ENCODE data around the gene LYSMD1. TPM values are rescaled to one million over a fixed set of nuclear protein-coding genes. Genes with fewer than 3 reads are reported as not detected.

LYSMD1 gene
- total RNA-seq (2022; extraction: Qiagen RNA extraction) = 5.1 to 7.5 TPM (median 6.3 TPM) in 5 replicates

GRCh38 chr1:151165738-151166504 is at the start of gene LYSMD1, which contains the start of gene SCNM1:
LYSMD1 (minus strand) TSS chr1:151165902; CDS start chr1:151165258, 644 bp downstream.
SCNM1 (plus strand) TSS chr1:151166144; CDS start chr1:151166153, 9 bp downstream.

GRCh38 chr1:151198254-151199127 is 32.8 kb upstream of the LYSMD1 start, which contains the start of gene PIP5K1A:
PIP5K1A (plus strand) TSS chr1:151198552; CDS start chr1:151198997, 445 bp downstream.

DNA sequence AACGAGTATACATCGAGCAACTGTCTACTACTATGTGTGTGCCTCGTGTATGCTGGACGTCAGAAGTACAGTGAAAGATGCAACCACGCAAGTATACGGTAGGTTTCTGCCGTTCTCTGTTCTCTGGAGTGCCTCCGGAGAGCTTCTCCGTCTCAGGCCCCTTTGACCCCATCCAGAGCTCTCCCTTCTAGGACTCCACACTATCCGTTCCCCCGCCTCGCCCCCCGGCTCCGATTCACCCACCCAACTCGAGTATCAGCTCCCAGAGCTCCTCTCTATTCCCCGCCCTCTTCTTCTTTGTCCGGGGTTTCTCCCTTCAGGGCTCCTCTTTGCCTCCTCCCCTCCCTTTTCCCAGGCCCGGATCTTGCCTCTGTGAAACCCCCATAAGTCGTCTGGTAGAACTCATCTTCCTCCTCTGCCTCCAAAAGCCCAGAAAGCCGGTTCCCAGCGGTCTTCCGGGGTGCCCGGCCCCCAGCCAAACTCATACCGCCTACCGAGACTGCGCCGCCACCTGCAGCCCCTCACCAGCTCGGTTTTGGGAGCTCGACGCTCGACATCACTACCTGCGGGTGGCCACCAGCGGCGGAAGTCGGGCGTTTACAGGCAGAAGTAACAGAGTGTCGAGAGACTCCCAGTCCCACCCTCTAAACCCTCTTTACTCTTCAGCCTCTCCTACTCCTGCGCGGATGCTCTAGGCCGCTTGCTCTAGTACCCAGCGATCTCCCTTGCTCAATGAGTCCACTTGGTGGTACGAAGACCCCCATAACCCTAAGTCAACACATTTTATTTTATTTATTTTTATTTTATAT is 24.1 kb upstream of the LYSMD1 start, which contains the start of gene VPS72:
TSS of gene VPS72 (minus strand) at position 561 of the 809 bp plus-strand sequence. CDS start at position 485, 76 bp downstream.

DNA sequence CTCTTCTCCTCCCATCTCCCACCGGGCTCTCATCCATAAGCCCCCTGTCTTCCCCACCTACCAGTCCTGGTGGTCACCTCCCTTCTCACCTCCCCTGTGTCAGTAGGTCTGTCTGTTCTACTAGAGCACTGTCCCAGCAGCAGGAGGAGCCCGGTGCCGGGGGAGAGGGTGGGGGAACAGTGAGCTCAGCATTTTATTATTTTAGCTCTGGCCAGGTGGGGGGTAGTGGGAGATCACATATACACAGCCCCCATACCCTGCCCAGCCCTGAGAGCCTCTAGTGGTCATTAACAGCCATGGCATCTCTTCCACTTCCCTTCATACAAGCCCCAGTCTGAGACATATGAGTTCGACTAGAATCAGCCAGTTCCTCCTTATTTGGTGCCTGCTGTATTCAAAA is 10.2 kb upstream of the LYSMD1 start, which contains the start of gene TMOD4:
TSS of gene TMOD4 (minus strand) at position 119 of the 400 bp plus-strand sequence. CDS start 1,106 bp downstream, outside the sequence.

DNA sequence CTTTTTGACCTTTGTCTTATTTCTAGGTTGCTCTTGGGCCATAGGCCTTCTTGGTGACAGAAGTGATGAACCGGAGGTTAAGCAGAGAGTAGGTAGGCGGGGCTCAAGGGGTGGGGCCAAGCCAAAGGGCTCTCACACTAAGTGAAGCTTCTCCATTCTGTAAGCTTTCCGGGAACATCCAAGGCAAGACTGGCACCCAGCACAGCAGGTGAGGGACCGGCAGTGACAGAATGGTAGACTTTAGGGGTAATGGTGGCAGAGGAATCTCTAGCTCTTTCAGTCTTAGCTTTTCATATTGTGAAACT is 9.2 kb downstream of the LYSMD1 start, which contains the start of gene TNFAIP8L2:
TSS of gene TNFAIP8L2 (plus strand) at position 135 of the 305 bp plus-strand sequence. CDS start 2,049 bp downstream, outside the sequence.

GRCh38 chr1:151146412-151147131 is 19.1 kb downstream of the LYSMD1 start, which contains the start of gene SEMA6C:
SEMA6C (minus strand) TSS chr1:151146631; CDS start chr1:151142621, 4,010 bp downstream.

Other genes with a start within 250 kb of the LYSMD1 start
- gene SETDB1, start 239.5 kb downstream of the LYSMD1 start, total RNA-seq (2022; extraction: Qiagen RNA extraction) = 21.2 to 26.1 TPM (median 23.9 TPM) in 5 replicates
- 239 to 262 TPM (median 246 TPM) in 5 replicates for gene CERS2, start 191.1 kb downstream of the LYSMD1 start, total RNA-seq (2022; extraction: Qiagen RNA extraction)
- 0.51 to 1.2 TPM (median 0.92 TPM) in 5 replicates for gene ANXA9, start 183.6 kb downstream of the LYSMD1 start, total RNA-seq (2022; extraction: Qiagen RNA extraction)
- gene MINDY1, start 159.0 kb downstream of the LYSMD1 start, total RNA-seq (2022; extraction: Qiagen RNA extraction) = 2.1 to 3.7 TPM (median 2.8 TPM) in 5 replicates
- 11.3 to 15.4 TPM (median 15.0 TPM) in 5 replicates for gene PRUNE1, start 157.5 kb downstream of the LYSMD1 start, total RNA-seq (2022; extraction: Qiagen RNA extraction)
- gene BNIPL, start 129.3 kb downstream of the LYSMD1 start, total RNA-seq (2022; extraction: Qiagen RNA extraction) = 0.06 to 0.30 TPM (median 0.15 TPM) in 5 replicates
- gene C1orf56, start 118.2 kb downstream of the LYSMD1 start, total RNA-seq (2022; extraction: Qiagen RNA extraction) = 5.7 to 8.6 TPM (median 6.6 TPM) in 5 replicates
- gene CDC42SE1, start 106.3 kb downstream of the LYSMD1 start, total RNA-seq (2022; extraction: Qiagen RNA extraction) = 76.7 to 92.0 TPM (median 80.0 TPM) in 5 replicates
- 13.2 to 16.7 TPM (median 16.1 TPM) in 5 replicates for gene MLLT11, start 105.5 kb downstream of the LYSMD1 start, total RNA-seq (2022; extraction: Qiagen RNA extraction)
- gene GABPB2, start 95.1 kb downstream of the LYSMD1 start, total RNA-seq (2022; extraction: Qiagen RNA extraction) = 2.4 to 3.1 TPM (median 2.9 TPM) in 5 replicates
- gene SEMA6C, start 19.3 kb downstream of the LYSMD1 start, total RNA-seq (2022; extraction: Qiagen RNA extraction) = 1.5 to 2.6 TPM (median 1.7 TPM) in 5 replicates
- not detected in 5 replicates for gene TNFAIP8L2, start 9.3 kb downstream of the LYSMD1 start, total RNA-seq (2022; extraction: Qiagen RNA extraction)
- gene SCNM1, start 242 bp upstream of the LYSMD1 start, total RNA-seq (2022; extraction: Qiagen RNA extraction) = 44.5 to 47.6 TPM (median 46.1 TPM) in 5 replicates
- gene TMOD4, start 10.1 kb upstream of the LYSMD1 start, total RNA-seq (2022; extraction: Qiagen RNA extraction) = 0.25 to 0.32 TPM (median 0.30 TPM) in 3 of 5 replicates, not detected in the others
- 42.7 to 63.6 TPM (median 44.0 TPM) in 5 replicates for gene VPS72, start 24.3 kb upstream of the LYSMD1 start, total RNA-seq (2022; extraction: Qiagen RNA extraction)
- gene PIP5K1A, start 32.6 kb upstream of the LYSMD1 start, total RNA-seq (2022; extraction: Qiagen RNA extraction) = 45.0 to 60.9 TPM (median 49.8 TPM) in 5 replicates
- 173 to 208 TPM (median 192 TPM) in 5 replicates for gene PSMD4, start 88.8 kb upstream of the LYSMD1 start, total RNA-seq (2022; extraction: Qiagen RNA extraction)
- 10.6 to 14.6 TPM (median 12.9 TPM) in 5 replicates for gene ZNF687, start 116.4 kb upstream of the LYSMD1 start, total RNA-seq (2022; extraction: Qiagen RNA extraction)
- 22.7 to 27.1 TPM (median 25.0 TPM) in 5 replicates for gene PI4KB, start 161.5 kb upstream of the LYSMD1 start, total RNA-seq (2022; extraction: Qiagen RNA extraction)
- gene RFX5, start 181.3 kb upstream of the LYSMD1 start, total RNA-seq (2022; extraction: Qiagen RNA extraction) = 18.8 to 24.9 TPM (median 21.2 TPM) in 5 replicates
- 5.7 to 8.9 TPM (median 6.7 TPM) in 5 replicates for gene SELENBP1, start 206.8 kb upstream of the LYSMD1 start, total RNA-seq (2022; extraction: Qiagen RNA extraction)
- 364 to 428 TPM (median 401 TPM) in 5 replicates for gene PSMB4, start 233.7 kb upstream of the LYSMD1 start, total RNA-seq (2022; extraction: Qiagen RNA extraction)

All from A549 treated with Mapracorat at 1 μM for 4 hours (cell line).